IMR-90 (cell line): Measurements from ENCODE around the gene TASP1. TPM values are rescaled to one million over a fixed set of nuclear protein-coding genes. Genes with fewer than 3 reads are reported as not detected.

Experiments
- ATAC-seq: fragments of 200-7000 bp; cut with Tn5 transposase; 2 replicates; pipeline ENCODE4 v1.9.1; 2020; ENCODE audit warnings: low read depth, mild to moderate bottlenecking, moderate library complexity
- BruUV-seq: library from RNA; stranded (reverse); fragments of 400-500 nt; replicated peaks from 2 replicates; lab custom pipeline; 2021; lab: Mats Ljungman, UMichigan
- CTCF ChIA-PET: fragments of 300-600 bp; formaldehyde crosslinking; extraction: SDS; loops from one replicate; lab custom pipeline; 2021; ENCODE audit warnings: antibody characterized with exemption; lab: Yijun Ruan, JAX
- POLR2A ChIA-PET: fragments of 300-600 bp; sonication (Branson Sonifier 250); formaldehyde crosslinking; loops from one replicate; lab custom pipeline; 2022; ENCODE audit warnings: antibody characterized with exemption; ENCODE audit not compliant: unreplicated experiment; lab: Charles Lee
- DNase-seq: peaks from one replicate; pipeline ENCODE4 v3.0.0; 2013
- H2AFZ ChIP-seq: replicated peaks from 2 replicates; pipeline ENCODE3; 2013; ENCODE audit warnings: low read length, mild to moderate bottlenecking; ENCODE audit not compliant: poor library complexity
- H2AK5ac ChIP-seq: 2 replicates; pipeline ENCODE4 v1.6.1; 2013; ENCODE audit warnings: low read depth, low read length, inconsistent platforms
- H2AK9ac ChIP-seq: replicated peaks from 2 replicates; pipeline ENCODE3; 2013; ENCODE audit warnings: mild to moderate bottlenecking, low read depth, low read length, moderate library complexity; ENCODE audit not compliant: poor library complexity
- H2BK120ac ChIP-seq: 2 replicates; pipeline ENCODE4 v1.6.1; 2013; ENCODE audit warnings: low read depth, low read length, inconsistent platforms
- H2BK15ac ChIP-seq: 3 replicates; pipeline ENCODE4 v1.6.1; 2013; ENCODE audit warnings: low read depth, low read length, inconsistent platforms
- H2BK20ac ChIP-seq: 2 replicates; pipeline ENCODE4 v1.6.1; 2013; ENCODE audit warnings: low read depth, mild to moderate bottlenecking, inconsistent platforms, low read length, moderate library complexity
- H2BK5ac ChIP-seq: 2 replicates; pipeline ENCODE4 v1.6.1; 2013; ENCODE audit warnings: mild to moderate bottlenecking, low read depth, low read length, inconsistent platforms; ENCODE audit not compliant: poor library complexity, severe bottlenecking
- H3K14ac ChIP-seq: replicated peaks from 2 replicates; pipeline ENCODE4 v1.6.1; 2013; ENCODE audit warnings: low read depth, low read length, inconsistent platforms
- H3K18ac ChIP-seq: 2 replicates; pipeline ENCODE4 v1.6.1; 2013; ENCODE audit warnings: low read depth, low read length, control low read depth
- H3K23ac ChIP-seq: 2 replicates; pipeline ENCODE4 v1.6.1; 2013; ENCODE audit warnings: low read depth, low read length, inconsistent platforms
- H3K27ac ChIP-seq: 2 replicates; pipeline ENCODE4 v1.5.1; 2013; ENCODE audit warnings: mild to moderate bottlenecking, control low read depth, low read length; ENCODE audit not compliant: insufficient read depth
- H3K27me3 ChIP-seq: 2 replicates; pipeline ENCODE4 v1.6.1; 2013; ENCODE audit warnings: low read length; ENCODE audit not compliant: control insufficient read depth, insufficient read depth
- H3K36me3 ChIP-seq: 2 replicates; pipeline ENCODE4 v1.6.1; 2013; ENCODE audit warnings: low read length, mixed read lengths; ENCODE audit not compliant: control insufficient read depth, insufficient read depth
- H3K4ac ChIP-seq: 2 replicates; pipeline ENCODE4 v1.6.1; 2013; ENCODE audit warnings: low read depth, low read length, inconsistent platforms
- H3K4me1 ChIP-seq: 2 replicates; pipeline ENCODE4 v1.6.1; 2013; ENCODE audit warnings: low read length, mixed read lengths; ENCODE audit not compliant: control insufficient read depth, insufficient read depth
- H3K4me2 ChIP-seq: 2 replicates; pipeline ENCODE4 v1.6.1; 2013; ENCODE audit warnings: low read depth, mild to moderate bottlenecking, control low read depth, low read length, moderate library complexity
- H3K4me3 ChIP-seq: 2 replicates; pipeline ENCODE4 v1.5.1; 2013; ENCODE audit warnings: low read depth, mild to moderate bottlenecking, control low read depth, low read length, moderate library complexity; ENCODE audit not compliant: insufficient read depth
- H3K56ac ChIP-seq: 2 replicates; pipeline ENCODE4 v1.6.1; 2013; ENCODE audit warnings: low read length, inconsistent platforms; ENCODE audit not compliant: insufficient read depth; ENCODE audit errors: extremely low read depth
- H3K79me1 ChIP-seq, 2 experiments: 2 replicates each; pipeline ENCODE4 v1.6.1; 2013; ENCODE audit warnings: low read length in 2 of 2, inconsistent platforms in 1 of 2, low read depth in 1 of 2
- H3K9ac ChIP-seq: 2 replicates; pipeline ENCODE4 v1.6.1; 2013; ENCODE audit warnings: low read depth, low read length, control low read depth
- H3K9me1 ChIP-seq: 2 replicates; pipeline ENCODE4 v1.6.1; 2013; ENCODE audit warnings: low read length, inconsistent platforms; ENCODE audit not compliant: insufficient read depth
- H3K9me3 ChIP-seq: 2 replicates; pipeline ENCODE4 v1.6.1; 2013; ENCODE audit warnings: low read length; ENCODE audit not compliant: control insufficient read depth, insufficient read depth
- H4K20me1 ChIP-seq: 2 replicates; pipeline ENCODE4 v1.6.1; 2013; ENCODE audit warnings: low read length, inconsistent platforms; ENCODE audit not compliant: insufficient read depth
- H4K5ac ChIP-seq: 2 replicates; pipeline ENCODE4 v1.6.1; 2013; ENCODE audit warnings: mild to moderate bottlenecking, low read depth, low read length, control low read depth
- H4K8ac ChIP-seq, 2 experiments: 2 replicates each; pipeline ENCODE4 v1.6.1; 2013; ENCODE audit warnings: low read depth in 2 of 2, low read length in 2 of 2, control low read depth in 1 of 2, inconsistent platforms in 1 of 2
- H4K91ac ChIP-seq: 2 replicates; pipeline ENCODE4 v1.6.1; 2013; ENCODE audit warnings: low read depth, low read length, inconsistent platforms; ENCODE audit not compliant: insufficient read depth
- CEBPB ChIP-seq: IDR thresholded peaks from 2 replicates; pipeline ENCODE4 v1.6.1; 2012; ENCODE audit warnings: low read depth, low read length, improper control_type of control experiment
- CHD1 ChIP-seq: IDR thresholded peaks from 2 replicates; pipeline ENCODE4 v1.6.1; 2012; ENCODE audit warnings: low read depth, low read length, improper control_type of control experiment
- FOS ChIP-seq: fragments of 150-350 bp; IDR thresholded peaks from 2 replicates; pipeline ENCODE4 v1.6.1; 2016; ENCODE audit warnings: low read depth, low read length
- MXI1 ChIP-seq: IDR thresholded peaks from 2 replicates; pipeline ENCODE4 v1.6.1; 2012; ENCODE audit warnings: low read depth, mild to moderate bottlenecking, low read length, moderate library complexity, borderline replicate concordance
- RFX5 ChIP-seq: IDR thresholded peaks from 2 replicates; pipeline ENCODE4 v1.8.0; 2012; ENCODE audit warnings: low read depth, mild to moderate bottlenecking, low read length, moderate library complexity
- WGBS, 2 experiments: methylation state at CpG; one replicate each; pipeline versions ENCODE4 v1.1.5 to v1.1.7; 2013; ENCODE audit warnings: missing lambda C conversion rate in 2 of 2; ENCODE audit not compliant: insufficient read length in 1 of 2; ENCODE audit errors: extremely low coverage in 2 of 2; 5-methylcytosine and 5-hydroxymethylcytosine counted together
- dilution Hi-C: fragments of 300-500 bp; cut with HindIII; formaldehyde crosslinking; loops from one replicate; pipeline ENCODE4 v1.14.3; 2018; ENCODE audit warnings: low sequenced_read_pairs; ENCODE audit not compliant: unreplicated experiment
- in situ Hi-C: fragments of 300-500 bp; cut with MboI; formaldehyde crosslinking; loops from 3 replicates; pipeline ENCODE4 v1.14.3; 2019; ENCODE audit warnings: low sequenced_read_pairs, inconsistent platforms, mixed read lengths
- intact Hi-C: fragments of 100-400 bp; cut with micrococcal nuclease; formaldehyde crosslinking; loops from 2 replicates; pipeline ENCODE4 v1.10.0; 2022
- polyA plus RNA-seq, 3 experiments: library from polyadenylated mRNA; depleted of rRNA; stranded (reverse); fragments of >200 nt; gene quantifications; 2 replicates each; pipeline ENCODE4 v1.2.3, GENCODE V29; 2012; ENCODE audit warnings: low replicate concordance in 1 of 3
- total RNA-seq: library from RNA; depleted of rRNA; stranded (reverse); fragments of >200 nt; gene quantifications from 2 replicates; pipeline ENCODE4 v1.2.3, GENCODE V29; 2012
- TF ChIP-seq, protein P1 (sequence below): fragments of 150-350 bp; IDR thresholded peaks from 2 replicates; pipeline ENCODE4 v1.6.1; 2017; ENCODE audit warnings: mild to moderate bottlenecking, antibody characterized with exemption, low read length, low read depth

TASP1 gene
- total and polyA plus RNA-seq, 2 of the 4 experiments (the other 2 are of a cell fraction): 3.9 to 7.9 TPM

GRCh38 chr20:13581451-13581850, 57.3 kb downstream of the TASP1 start:
- Histone ChIP-seq H2AK9ac (no peak overlapping the region), H4K20me1 (no peaks in the 10 kb centered on the region), H4K91ac (no peak overlapping the region), H3K27me3 (no peaks in the 10 kb centered on the region), H3K9ac (no peak overlapping the region), H3K4me1 (no peaks in the 10 kb centered on the region), H3K9me3 (peaks cover 3% of the 10 kb centered on the region), H3K56ac (no peak overlapping the region), H2BK5ac (no peak overlapping the region), H2BK20ac (no peak overlapping the region), H3K9me1 (no peaks in the 10 kb centered on the region), H2AFZ (no peak overlapping the region), H2AK5ac (no peak overlapping the region), H3K36me3 (no peaks in the 10 kb centered on the region), H2BK120ac (no peak overlapping the region), H3K14ac (no peak overlapping the region), H2BK15ac (no peak overlapping the region), H3K4me3 (no peak overlapping the region), H3K4me2 (no peak overlapping the region), H4K5ac (no peak overlapping the region), H3K4ac (no peak overlapping the region), H3K79me1 (0 out of 4 replicates have a peak, but pooled peaks cover 0 to 4% of the 10 kb centered on the region in 2 experiments), H3K27ac (no peak overlapping the region), H3K18ac (no peak overlapping the region), H3K23ac (no peak overlapping the region), H4K8ac (no peak overlapping the region)
- DNase-seq: no peak
- ChIA-PET POLR2A (no interaction called here), CTCF (interaction anchor here (0.6 kb wide), 1 partner anchor 119 kb away, joined by 3 read pairs; no protein-coding TSS in a partner anchor)
- intact Hi-C loops (loop anchor here (10.0 kb wide), 1 partner anchor 163 kb away; no protein-coding TSS in a partner anchor), in situ Hi-C loops (no loop called here), dilution Hi-C loops (no loop called here)
- WGBS, 2 experiments: no CpG with 5 or more reads among the region's 3 CpGs
- BruUV-seq: no TSS peak
- no peak for ATAC-seq
- TF ChIP-seq CEBPB (no peak), CHD1 (no peak), RFX5 (no peak), MXI1 (no peak), FOS (no peak)
- TF ChIP-seq, protein P1, sequence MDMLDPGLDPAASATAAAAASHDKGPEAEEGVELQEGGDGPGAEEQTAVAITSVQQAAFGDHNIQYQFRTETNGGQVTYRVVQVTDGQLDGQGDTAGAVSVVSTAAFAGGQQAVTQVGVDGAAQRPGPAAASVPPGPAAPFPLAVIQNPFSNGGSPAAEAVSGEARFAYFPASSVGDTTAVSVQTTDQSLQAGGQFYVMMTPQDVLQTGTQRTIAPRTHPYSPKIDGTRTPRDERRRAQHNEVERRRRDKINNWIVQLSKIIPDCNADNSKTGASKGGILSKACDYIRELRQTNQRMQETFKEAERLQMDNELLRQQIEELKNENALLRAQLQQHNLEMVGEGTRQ: no peak
